Natural killer cell (primary cell): Measurements from ENCODE around the gene NCK1. TPM values are rescaled to one million over a fixed set of nuclear protein-coding genes. Genes with fewer than 3 reads are reported as not detected.
A peak's percentile ranks its signal among the peaks of the same experiment; 100 is the strongest.

Source experiments
- ATAC-seq, 3 donors: fragments of 150-1000 bp in 2 of 3; fragments of 200-7000 bp in 1 of 3; cut with Tn5 transposase; 1 replicate in 1 of 3; 2 replicates in 2 of 3; pipeline ENCODE4 v1.10.0; 2021; ENCODE audit warnings: mild to moderate bottlenecking in 2 of 3, moderate library complexity in 2 of 3
- DNase-seq, 2 donors: peaks; one replicate each; pipeline versions ENCODE4 v3.0.0 to v3.0.0-alpha.2; 2013 to 2021; ENCODE audit warnings: mixed read lengths in 1 of 2
- H3K27ac ChIP-seq: one replicate; pipeline ENCODE4 v1.5.1; 2013; ENCODE audit warnings: mild to moderate bottlenecking, low read length
- H3K27me3 ChIP-seq: one replicate; pipeline ENCODE4 v1.6.1; 2013; ENCODE audit warnings: low read length; ENCODE audit not compliant: control insufficient read depth, insufficient read depth
- H3K36me3 ChIP-seq: one replicate; pipeline ENCODE4 v1.6.1; 2013; ENCODE audit warnings: low read length; ENCODE audit not compliant: control insufficient read depth, insufficient read depth
- H3K4me1 ChIP-seq: one replicate; pipeline ENCODE4 v1.6.1; 2013; ENCODE audit warnings: low read length; ENCODE audit not compliant: control insufficient read depth, insufficient read depth
- H3K4me3 ChIP-seq: one replicate; pipeline ENCODE4 v1.5.1; 2013; ENCODE audit warnings: low read length
- H3K9me3 ChIP-seq: one replicate; pipeline ENCODE4 v1.6.1; 2013; ENCODE audit warnings: low read length; ENCODE audit not compliant: control insufficient read depth, insufficient read depth
- H3K27ac Mint-ChIP-seq, 2 donors: one replicate each; pipeline ENCODE4 v1.8.0; 2022; ENCODE audit warnings: mild to moderate bottlenecking in 2 of 2, mixed read lengths in 2 of 2, moderate library complexity in 1 of 2
- H3K27me3 Mint-ChIP-seq, 2 donors: one replicate each; pipeline ENCODE4 v1.8.0; 2022; ENCODE audit warnings: low read depth in 2 of 2, mixed read lengths in 2 of 2
- H3K36me3 Mint-ChIP-seq: one replicate; pipeline ENCODE4 v1.8.0; 2022; ENCODE audit warnings: mixed read lengths
- H3K4me1 Mint-ChIP-seq, 2 donors: one replicate each; pipeline ENCODE4 v1.8.0; 2022; ENCODE audit warnings: mixed read lengths in 2 of 2
- H3K4me3 Mint-ChIP-seq: one replicate; pipeline ENCODE4 v1.8.0; 2022; ENCODE audit warnings: mild to moderate bottlenecking, moderate library complexity, mixed read lengths
- H3K9me3 Mint-ChIP-seq, 2 donors: one replicate each; pipeline ENCODE4 v1.8.0; 2022; ENCODE audit warnings: mixed read lengths in 2 of 2
- WGBS: methylation state at CpG from one replicate; pipeline ENCODE4 v1.1.7; 2013; ENCODE audit warnings: missing lambda C conversion rate; ENCODE audit not compliant: insufficient coverage; 5-methylcytosine and 5-hydroxymethylcytosine counted together
- intact Hi-C: fragments of 100-400 bp; cut with micrococcal nuclease; formaldehyde crosslinking; loops from one replicate; pipeline ENCODE4 v1.14.2; 2022
- total RNA-seq, 4 donors: library from RNA; stranded (reverse); fragments of 120-200 nt in 1 of 4; gene quantifications; one replicate each; pipeline versions ENCODE4 v1.2.3 to v1.2.4, GENCODE V29; 2013 to 2022
- TF ChIP-seq, protein P1 (sequence below): fragments of 200-600 bp; IDR thresholded peaks from one replicate; pipeline ENCODE4 v1.8.0; 2022; ENCODE audit warnings: antibody characterized with exemption

Gene NCK1
- total RNA-seq, 3 donors from 2014 or later (not counting 1 experiment from before 2014, with no cell fraction given), result 61.2 to 77.9 (median 69.5) TPM

DNA sequence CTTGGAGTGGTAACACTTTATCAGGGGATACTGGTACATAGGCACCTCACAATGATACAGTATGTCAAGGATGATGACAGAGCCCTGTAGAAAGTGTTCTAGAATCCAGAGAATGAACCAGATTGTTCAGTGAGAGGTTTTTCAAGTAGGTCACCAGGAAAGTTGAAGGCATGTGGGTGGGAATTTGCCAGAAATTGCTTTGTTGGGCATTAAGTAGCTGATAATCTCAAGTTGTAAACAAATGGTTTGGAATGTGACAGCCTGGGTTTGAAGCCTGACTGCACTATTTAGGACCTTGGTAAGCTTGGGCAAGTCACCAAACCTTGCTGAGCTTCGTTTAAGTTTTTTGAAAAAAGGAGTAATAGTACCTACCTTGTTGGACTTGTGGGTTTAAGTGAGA, 30.5 kb upstream of the NCK1 start:
- intact Hi-C loops, result no loop called here
- H3K4me3 Mint-ChIP-seq, result no peak overlapping the region

DNA sequence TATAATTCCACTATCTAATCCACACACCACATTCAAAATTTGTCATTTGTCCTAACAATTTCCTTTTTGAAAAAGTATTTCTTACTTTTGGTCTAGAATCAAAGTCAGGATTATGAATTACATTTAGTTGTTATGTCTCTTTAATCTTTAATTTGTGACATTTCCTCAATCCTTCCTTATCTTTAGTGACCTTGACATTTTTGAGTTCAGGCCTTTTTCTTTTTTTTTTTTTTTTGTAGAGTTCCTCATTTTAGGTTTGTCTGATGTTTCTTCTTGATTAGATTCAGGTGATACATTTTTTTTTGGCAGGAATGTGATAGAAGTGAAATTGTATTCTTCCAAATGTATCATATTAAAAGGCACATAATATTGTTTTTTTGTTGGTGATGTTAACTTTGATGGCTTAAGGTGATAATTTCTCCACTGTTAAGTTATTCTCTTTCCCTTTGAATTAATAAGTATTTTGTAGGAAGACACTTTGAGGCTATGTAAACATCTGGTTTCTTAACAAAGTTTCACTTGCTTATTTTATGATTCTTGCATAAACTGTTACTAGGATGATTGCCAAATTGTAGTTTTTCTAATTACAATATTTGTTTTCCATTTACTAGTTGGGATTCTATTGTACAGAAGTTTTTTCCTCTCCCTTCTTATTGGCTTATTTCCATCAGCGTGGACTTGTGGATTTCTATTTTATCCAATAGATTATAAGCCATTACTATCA, 26.8 kb upstream of the NCK1 start:
- H3K36me3 Mint-ChIP-seq, result no peaks in the 10 kb centered on the region
- Histone ChIP-seq H3K27ac (no peak overlapping the region), H3K9me3 (no peaks in the 10 kb centered on the region), H3K4me3 (no peak overlapping the region), H3K4me1 (no peaks in the 10 kb centered on the region), H3K36me3 (no peaks in the 10 kb centered on the region), H3K27me3 (no peaks in the 10 kb centered on the region)
- WGBS, result 100% methylated on average over 1 of the region's 1 CpG
- H3K27me3 Mint-ChIP-seq, result peaks cover 0 to 8% of the 10 kb centered on the region in 2 donors
- intact Hi-C loops, result no loop called here
- H3K4me3 Mint-ChIP-seq, result no peak overlapping the region
- no peaks in the 10 kb centered on the region for H3K9me3 Mint-ChIP-seq
- TF ChIP-seq, protein P1, sequence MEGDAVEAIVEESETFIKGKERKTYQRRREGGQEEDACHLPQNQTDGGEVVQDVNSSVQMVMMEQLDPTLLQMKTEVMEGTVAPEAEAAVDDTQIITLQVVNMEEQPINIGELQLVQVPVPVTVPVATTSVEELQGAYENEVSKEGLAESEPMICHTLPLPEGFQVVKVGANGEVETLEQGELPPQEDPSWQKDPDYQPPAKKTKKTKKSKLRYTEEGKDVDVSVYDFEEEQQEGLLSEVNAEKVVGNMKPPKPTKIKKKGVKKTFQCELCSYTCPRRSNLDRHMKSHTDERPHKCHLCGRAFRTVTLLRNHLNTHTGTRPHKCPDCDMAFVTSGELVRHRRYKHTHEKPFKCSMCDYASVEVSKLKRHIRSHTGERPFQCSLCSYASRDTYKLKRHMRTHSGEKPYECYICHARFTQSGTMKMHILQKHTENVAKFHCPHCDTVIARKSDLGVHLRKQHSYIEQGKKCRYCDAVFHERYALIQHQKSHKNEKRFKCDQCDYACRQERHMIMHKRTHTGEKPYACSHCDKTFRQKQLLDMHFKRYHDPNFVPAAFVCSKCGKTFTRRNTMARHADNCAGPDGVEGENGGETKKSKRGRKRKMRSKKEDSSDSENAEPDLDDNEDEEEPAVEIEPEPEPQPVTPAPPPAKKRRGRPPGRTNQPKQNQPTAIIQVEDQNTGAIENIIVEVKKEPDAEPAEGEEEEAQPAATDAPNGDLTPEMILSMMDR, result no peak
- DNase-seq (no peak), ATAC-seq (no peak)
- H3K4me1 Mint-ChIP-seq, result peaks cover 6 to 16% of the 10 kb centered on the region in 2 donors
- H3K27ac Mint-ChIP-seq, result peak overlapping the region in 1 of 2 donors; percentile 61

More for the DNA sequence above, 30.5 kb upstream of the NCK1 start:
- no peak overlapping the region for H3K27ac Mint-ChIP-seq
- peaks cover 2% of the 10 kb centered on the region for H3K27me3 ChIP-seq
- no peak overlapping the region for H3K4me3 ChIP-seq
- H3K9me3 Mint-ChIP-seq, result peaks cover 0 to 3% of the 10 kb centered on the region in 2 donors
- H3K36me3 ChIP-seq, result no peaks in the 10 kb centered on the region
- H3K27me3 Mint-ChIP-seq, result peaks cover 10 to 20% of the 10 kb centered on the region in 2 donors
- no peaks in the 10 kb centered on the region for H3K4me1 ChIP-seq
- peaks cover 0 to 7% of the 10 kb centered on the region in 2 donors for H3K4me1 Mint-ChIP-seq
- DNase-seq (no peak), ATAC-seq (no peak)
- TF ChIP-seq, protein P1, result no peak
- H3K9me3 ChIP-seq, result no peaks in the 10 kb centered on the region
- H3K27ac ChIP-seq, result no peak overlapping the region
- 67% methylated on average over 1 of the region's 1 CpG for WGBS
- peaks cover 7% of the 10 kb centered on the region for H3K36me3 Mint-ChIP-seq

DNA sequence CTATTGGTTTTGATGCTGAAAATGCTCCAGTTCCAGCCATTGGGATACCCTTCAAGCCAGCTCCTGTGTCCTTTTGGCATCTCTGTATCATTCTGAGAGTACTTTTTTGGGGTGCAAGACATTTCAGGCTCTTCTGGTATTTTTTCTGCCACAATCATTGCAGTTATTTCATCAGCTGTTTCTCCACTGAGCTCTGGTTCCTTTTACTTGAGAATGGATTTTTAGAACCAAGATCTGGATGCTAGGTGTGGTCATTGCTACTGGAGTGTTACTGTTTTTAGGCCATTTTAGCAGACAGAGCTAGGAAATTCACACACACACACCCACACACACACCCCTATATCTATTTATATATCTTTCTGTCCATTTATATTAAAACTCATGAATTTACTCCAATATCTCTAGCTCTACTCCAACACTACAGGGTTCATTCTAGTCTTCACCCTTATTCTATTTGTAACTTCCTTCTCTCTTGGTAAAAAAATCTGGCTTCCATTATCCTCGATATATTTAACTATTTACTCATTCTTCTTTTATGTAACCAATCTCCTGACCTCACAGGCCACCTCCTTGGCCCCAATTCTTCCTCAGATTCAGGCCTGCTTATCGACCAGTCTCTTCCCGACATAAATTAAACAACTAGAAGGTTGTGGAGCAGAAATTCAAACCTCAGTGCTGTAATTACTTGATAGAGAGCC, 26.0 kb upstream of the NCK1 start:
- Mint-ChIP-seq H3K9me3 (no peaks in the 10 kb centered on the region), H3K36me3 (no peaks in the 10 kb centered on the region), H3K4me3 (no peak overlapping the region), H3K27me3 (peaks cover 0 to 4% of the 10 kb centered on the region in 2 donors), H3K4me1 (peaks cover 6 to 16% of the 10 kb centered on the region in 2 donors), H3K27ac (peak overlapping the region in 1 of 2 donors; percentile 61)
- ATAC-seq (no peak), DNase-seq (no peak)
- H3K27ac ChIP-seq, result no peak overlapping the region
- no peaks in the 10 kb centered on the region for H3K27me3 ChIP-seq
- H3K4me1 ChIP-seq, result no peaks in the 10 kb centered on the region
- intact Hi-C loops, result no loop called here
- H3K9me3 ChIP-seq, result no peaks in the 10 kb centered on the region
- WGBS, result 71% methylated on average over 2 of the region's 3 CpGs
- no peak overlapping the region for H3K4me3 ChIP-seq
- TF ChIP-seq, protein P1, result no peak
- no peaks in the 10 kb centered on the region for H3K36me3 ChIP-seq
